ENCODE results near the gene TLK2.
"Not testable (repeated sequence)": the region's sequence is repeated elsewhere in the genome, so short reads cannot be mapped to it uniquely, and the experiment has no call there.

TLK2 gene

DNA sequence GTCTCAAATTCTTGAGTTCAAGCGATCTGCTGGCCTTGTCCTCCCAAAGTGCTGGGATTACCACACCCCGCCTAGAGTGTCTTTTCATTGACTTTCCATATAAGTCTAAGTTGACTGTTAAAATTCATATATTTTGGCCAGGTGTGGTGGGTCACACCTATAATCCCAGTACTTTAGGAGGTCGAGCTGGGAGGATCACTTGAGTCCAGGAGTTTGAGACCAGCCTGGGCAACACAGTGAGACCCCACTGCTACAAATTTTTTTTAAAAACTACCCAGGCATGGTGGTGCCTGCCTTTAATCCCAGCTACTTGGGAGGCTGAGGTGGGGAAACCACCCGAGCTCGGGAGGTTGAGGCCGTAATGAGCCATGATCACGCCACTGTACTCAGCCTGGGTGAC, 127.0 kb downstream of the TLK2 start:
- FAIRE-seq, result no peak
- no peak for DNase-seq (ENCODE audit: insufficient read length, low spot score)
- TF ChIP-seq, protein P1, sequence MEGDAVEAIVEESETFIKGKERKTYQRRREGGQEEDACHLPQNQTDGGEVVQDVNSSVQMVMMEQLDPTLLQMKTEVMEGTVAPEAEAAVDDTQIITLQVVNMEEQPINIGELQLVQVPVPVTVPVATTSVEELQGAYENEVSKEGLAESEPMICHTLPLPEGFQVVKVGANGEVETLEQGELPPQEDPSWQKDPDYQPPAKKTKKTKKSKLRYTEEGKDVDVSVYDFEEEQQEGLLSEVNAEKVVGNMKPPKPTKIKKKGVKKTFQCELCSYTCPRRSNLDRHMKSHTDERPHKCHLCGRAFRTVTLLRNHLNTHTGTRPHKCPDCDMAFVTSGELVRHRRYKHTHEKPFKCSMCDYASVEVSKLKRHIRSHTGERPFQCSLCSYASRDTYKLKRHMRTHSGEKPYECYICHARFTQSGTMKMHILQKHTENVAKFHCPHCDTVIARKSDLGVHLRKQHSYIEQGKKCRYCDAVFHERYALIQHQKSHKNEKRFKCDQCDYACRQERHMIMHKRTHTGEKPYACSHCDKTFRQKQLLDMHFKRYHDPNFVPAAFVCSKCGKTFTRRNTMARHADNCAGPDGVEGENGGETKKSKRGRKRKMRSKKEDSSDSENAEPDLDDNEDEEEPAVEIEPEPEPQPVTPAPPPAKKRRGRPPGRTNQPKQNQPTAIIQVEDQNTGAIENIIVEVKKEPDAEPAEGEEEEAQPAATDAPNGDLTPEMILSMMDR (IDR thresholded peaks at IDR 0.05; ENCODE audit: insufficient read depth, missing control alignments), result no peak

DNA sequence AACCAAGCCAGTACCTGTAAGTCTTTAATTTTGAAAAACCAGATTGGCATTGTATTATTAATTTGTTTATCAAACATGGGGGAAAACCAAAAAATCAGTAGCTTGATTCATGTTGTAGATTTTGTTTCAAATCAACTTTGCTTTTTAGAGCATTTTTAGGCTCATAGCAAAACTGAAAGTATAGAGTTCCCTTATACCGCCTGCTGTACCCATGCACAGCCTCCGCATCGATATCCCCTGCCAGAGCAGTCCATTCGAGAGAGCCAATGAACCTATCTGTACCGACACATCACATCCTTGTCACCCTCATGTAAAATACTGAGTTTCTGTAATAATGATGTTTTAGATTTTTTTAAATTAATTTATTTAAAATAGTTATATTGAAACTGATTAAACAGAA, 132.7 kb downstream of the TLK2 start:
- TF ChIP-seq, protein P1 (IDR thresholded peaks at IDR 0.05; ENCODE audit: insufficient read depth, missing control alignments), result no peak
- FAIRE-seq (no peak), DNase-seq (ENCODE audit: insufficient read length, low spot score) (no peak)

GRCh38 chr17:62611728-62612127, 133.1 kb downstream of the TLK2 start:
- no peak for FAIRE-seq
- no peak for DNase-seq (ENCODE audit: insufficient read length, low spot score)
- TF ChIP-seq, protein P1 (IDR thresholded peaks at IDR 0.05; ENCODE audit: insufficient read depth, missing control alignments), result no peak

- not testable (repeated sequence) for DNase-seq (ENCODE audit: insufficient read length, low spot score); FAIRE-seq
Observed at GRCh38 chr17:62612289-62612688, 133.7 kb downstream of the TLK2 start.

DNA sequence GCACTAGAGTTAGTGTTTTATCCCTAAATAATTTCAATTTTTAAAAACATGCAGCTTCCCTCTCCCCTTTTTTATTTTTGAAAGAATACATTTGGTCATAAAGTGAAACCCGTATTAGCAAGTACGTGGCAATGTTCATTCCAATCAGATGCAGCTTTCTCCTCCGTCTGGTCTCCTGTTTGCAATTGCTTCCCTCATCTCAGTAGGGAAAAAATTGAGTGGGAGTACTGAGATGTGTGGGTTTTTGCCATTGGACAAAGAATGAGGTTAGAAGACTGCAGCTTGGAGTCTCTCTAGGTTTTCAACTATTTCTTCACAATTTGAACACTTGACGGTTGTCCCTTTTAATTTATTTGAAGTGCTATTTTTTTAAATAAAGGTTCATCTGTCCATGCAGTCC, 134.5 kb downstream of the TLK2 start:
- not testable (repeated sequence) for DNase-seq (ENCODE audit: insufficient read length, low spot score); FAIRE-seq

DNA sequence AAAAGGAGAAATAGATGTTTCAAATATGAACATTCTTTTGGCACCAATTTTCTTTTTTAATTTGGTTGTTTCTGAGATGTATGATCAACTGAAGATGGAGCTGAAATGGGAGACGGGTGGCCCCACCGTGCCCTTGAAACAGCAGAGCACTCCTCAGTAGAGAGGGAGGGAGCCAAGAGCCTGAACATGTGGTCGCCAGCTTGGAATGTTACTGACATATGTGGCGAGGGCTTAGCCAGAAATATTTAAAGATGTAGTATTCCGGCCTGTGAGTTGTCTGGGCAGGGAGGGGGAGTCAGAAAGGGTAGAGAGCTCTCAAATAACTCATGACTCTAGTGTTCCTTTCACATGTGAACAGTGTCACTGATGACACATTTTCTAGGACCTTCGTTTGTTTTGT, 135.5 kb downstream of the TLK2 start:
- DNase-seq (ENCODE audit: insufficient read length, low spot score) (no peak), FAIRE-seq (no peak)
- TF ChIP-seq, protein P1 (IDR thresholded peaks at IDR 0.05; ENCODE audit: insufficient read depth, missing control alignments), result no peak

DNA sequence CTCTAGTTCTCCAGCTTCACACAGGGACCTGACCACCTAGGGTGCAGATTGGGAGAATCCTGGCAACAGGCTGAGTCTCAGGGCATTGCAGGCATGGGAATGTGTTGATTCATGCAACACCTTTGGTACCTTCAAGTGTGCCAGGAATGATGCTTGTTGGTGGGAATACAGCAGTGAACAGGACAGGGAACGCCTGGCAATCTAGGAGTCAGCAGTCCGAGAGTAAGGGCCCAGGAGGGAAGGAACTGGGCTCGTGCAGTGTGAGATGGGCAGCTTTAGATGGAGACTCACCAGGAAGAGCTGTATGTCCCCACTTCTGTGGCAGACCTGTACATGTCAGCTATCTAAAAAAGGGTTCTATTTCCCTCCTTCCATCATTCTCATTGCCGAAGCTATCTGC, 136.9 kb downstream of the TLK2 start:
- FAIRE-seq (no peak), DNase-seq (ENCODE audit: insufficient read length, low spot score) (no peak)
- TF ChIP-seq, protein P1 (IDR thresholded peaks at IDR 0.05; ENCODE audit: insufficient read depth, missing control alignments), result no peak

GRCh38 chr17:62616993-62617893, 138.6 kb downstream of the TLK2 start:
- FAIRE-seq, result no peak
- no peak for DNase-seq (ENCODE audit: insufficient read length, low spot score)

More at GRCh38 chr17:62616993-62617893, 138.6 kb downstream of the TLK2 start:
- TF ChIP-seq, protein P1 (IDR thresholded peaks at IDR 0.05; ENCODE audit: insufficient read depth, missing control alignments), result no peak

Data from D721Med (cell line).